Activated naive CD8-positive, alpha-beta T cell treated with anti-CD3 and anti-CD28 coated beads, Interleukin-2, amount 10 ng/mL, durations not matched to agents 7 days and 5 days (primary cell): Measurements from ENCODE around the gene SPRED2. TPM values are rescaled to one million over a fixed set of nuclear protein-coding genes. Genes with fewer than 3 reads are reported as not detected.

Experiments used
- ATAC-seq: fragments of 150-1000 bp; cut with Tn5 transposase; one replicate; pipeline ENCODE4 v1.10.0; 2021; ENCODE audit warnings: low read depth, moderate library complexity
- POLR2A ChIA-PET: fragments of 350-600 bp; sonication (Branson Sonifier 250); formaldehyde crosslinking; loops from one replicate; lab custom pipeline; 2021; ENCODE audit warnings: antibody characterized with exemption; lab: Charles Lee
- DNase-seq: peaks from one replicate; pipeline ENCODE4 v3.0.0; 2021
- H3K27ac Mint-ChIP-seq: one replicate; pipeline ENCODE4 v1.8.0; 2022; ENCODE audit warnings: mild to moderate bottlenecking, mixed read lengths
- H3K27me3 Mint-ChIP-seq: one replicate; pipeline ENCODE4 v1.8.0; 2022; ENCODE audit warnings: mild to moderate bottlenecking, moderate library complexity, mixed read lengths
- H3K36me3 Mint-ChIP-seq: one replicate; pipeline ENCODE4 v1.8.0; 2021; ENCODE audit warnings: mild to moderate bottlenecking, mixed read lengths
- H3K4me1 Mint-ChIP-seq: one replicate; pipeline ENCODE4 v1.8.0; 2021; ENCODE audit warnings: mixed read lengths
- H3K4me3 Mint-ChIP-seq: one replicate; pipeline ENCODE4 v1.8.0; 2022; ENCODE audit warnings: mild to moderate bottlenecking, moderate library complexity, mixed read lengths
- H3K9me3 Mint-ChIP-seq: one replicate; pipeline ENCODE4 v1.8.0; 2021; ENCODE audit warnings: mixed read lengths
- total RNA-seq, 2 experiments: library from RNA; stranded (reverse); gene quantifications; one replicate each; pipeline ENCODE4 v1.2.3, GENCODE V29; 2021

SPRED2 gene
- total RNA-seq, 2 experiments from 2014 or later, result 9.3 to 9.9 TPM

DNA sequence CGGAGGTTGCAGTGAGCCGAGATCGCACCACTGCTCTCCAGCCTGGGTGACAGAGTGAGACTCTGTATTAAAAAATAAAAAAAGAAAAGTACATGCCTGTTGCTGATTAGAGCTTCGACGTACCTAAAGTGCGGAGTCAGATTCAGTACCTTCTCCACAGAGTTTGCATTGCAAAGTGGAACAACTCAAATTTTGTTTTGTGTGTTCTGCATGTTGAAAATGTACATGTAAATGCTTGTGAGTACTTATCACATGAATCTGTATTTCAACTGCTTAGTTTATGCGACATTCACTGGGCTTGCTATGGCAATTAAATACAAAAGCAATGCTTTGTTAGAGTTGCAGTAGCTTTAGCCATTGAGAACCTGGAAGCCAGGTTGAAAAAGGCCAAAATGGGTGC is 168.4 kb downstream of the SPRED2 start:
- POLR2A ChIA-PET, result interaction anchor here (0.7 kb wide), 1 partner anchor 12 kb away, joined by 3 read pairs; no protein-coding TSS in a partner anchor
- no peak for DNase-seq
- Mint-ChIP-seq H3K4me3 (no peak overlapping the region), H3K27me3 (no peaks in the 10 kb centered on the region), H3K27ac (no peak overlapping the region), H3K4me1 (peaks cover 17% of the 10 kb centered on the region), H3K9me3 (no peaks in the 10 kb centered on the region), H3K36me3 (peaks cover 27% of the 10 kb centered on the region)
- no peak for ATAC-seq

DNA sequence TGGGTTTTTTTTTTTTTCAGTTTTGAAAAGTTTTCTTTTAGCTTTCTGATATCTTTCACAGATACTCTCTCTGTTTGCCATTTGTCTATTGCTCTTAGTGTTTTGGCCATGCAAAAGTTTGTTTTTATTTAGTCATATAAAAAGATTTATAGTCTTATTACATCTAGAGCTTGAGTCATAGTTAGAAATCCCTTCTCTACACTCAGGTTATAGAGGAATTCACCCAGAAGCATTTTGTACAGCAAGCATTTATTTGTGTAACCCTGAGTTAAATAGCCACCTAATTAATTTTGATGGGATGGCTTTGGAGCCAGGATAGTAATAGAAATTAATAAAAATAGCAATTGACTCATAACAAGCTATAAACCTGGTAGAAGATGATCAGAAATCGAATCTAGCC is 169.1 kb downstream of the SPRED2 start:
- Mint-ChIP-seq H3K4me1 (peaks cover 19% of the 10 kb centered on the region), H3K9me3 (no peaks in the 10 kb centered on the region)
- POLR2A ChIA-PET, result no interaction called here

DNA sequence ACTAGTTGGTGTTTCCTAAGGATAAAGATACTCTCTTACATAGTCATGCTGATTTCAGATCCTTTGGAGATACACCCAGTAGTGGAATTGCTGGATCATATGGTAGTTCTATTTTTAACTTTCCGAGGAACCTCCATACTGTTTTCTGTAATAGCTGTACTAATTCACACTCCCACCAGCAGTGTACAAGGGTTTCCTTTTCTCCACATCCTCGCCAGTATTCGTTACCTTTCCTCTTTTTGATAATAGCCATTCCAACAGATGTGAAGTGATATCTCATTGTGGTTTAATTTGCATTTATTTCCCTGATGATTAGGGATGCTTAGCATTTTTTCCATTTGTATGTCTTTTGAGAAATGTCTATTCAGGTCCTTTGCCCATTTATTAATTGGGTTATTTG is 170.7 kb downstream of the SPRED2 start:
- Mint-ChIP-seq H3K36me3 (peaks cover 27% of the 10 kb centered on the region), H3K27ac (no peak overlapping the region), H3K4me1 (peaks cover 23% of the 10 kb centered on the region), H3K4me3 (no peak overlapping the region), H3K27me3 (no peaks in the 10 kb centered on the region), H3K9me3 (no peaks in the 10 kb centered on the region)
- ATAC-seq, result no peak
- no peak for DNase-seq
- POLR2A ChIA-PET, result no interaction called here

More for the DNA sequence above, 169.1 kb downstream of the SPRED2 start:
- no peak overlapping the region for H3K4me3 Mint-ChIP-seq
- ATAC-seq, result no peak
- no peaks in the 10 kb centered on the region for H3K27me3 Mint-ChIP-seq
- no peak for DNase-seq
- no peak overlapping the region for H3K27ac Mint-ChIP-seq
- H3K36me3 Mint-ChIP-seq, result peaks cover 26% of the 10 kb centered on the region

Other genes with a start within 250 kb of the SPRED2 start
- 100 to 1,000 TPM; 382 to 399 TPM for gene ACTR2, start 204.8 kb downstream of the SPRED2 start, total RNA-seq